B cell (primary cell): ENCODE results near the gene CD38. TPM values are rescaled to one million over a fixed set of nuclear protein-coding genes. Genes with fewer than 3 reads are reported as not detected.

ENCODE experiments used
- ATAC-seq: fragments of 200-7000 bp; cut with Tn5 transposase; one replicate; pipeline ENCODE4 v1.10.0; 2021; ENCODE audit warnings: low read depth, mild to moderate bottlenecking, moderate number of reproducible peaks, moderate library complexity
- CTCF ChIA-PET: fragments of 350-600 bp; sonication (Branson Sonifier 250); formaldehyde crosslinking; loops from one replicate; lab custom pipeline; 2021; ENCODE audit warnings: antibody characterized with exemption, inconsistent platforms; lab: Charles Lee
- POLR2A ChIA-PET: fragments of 350-600 bp; sonication (Branson Sonifier 250); formaldehyde crosslinking; loops from one replicate; lab custom pipeline; 2021; ENCODE audit warnings: antibody characterized with exemption; lab: Charles Lee
- DNase-seq: peaks from one replicate; pipeline ENCODE4 v3.0.0; 2013
- H2AFZ ChIP-seq: 2 replicates; pipeline ENCODE4 v1.6.1; 2012; ENCODE audit warnings: mild to moderate bottlenecking, low read depth, low read length; ENCODE audit not compliant: insufficient read depth, poor library complexity, severe bottlenecking
- H3K27ac ChIP-seq, 2 donors: 1 replicate in 1 of 2; 2 replicates in 1 of 2; pipeline ENCODE4 v1.5.1; 2012 to 2013; ENCODE audit warnings: low read length in 2 of 2, mild to moderate bottlenecking in 2 of 2, moderate library complexity in 1 of 2
- H3K27me3 ChIP-seq, 4 experiments: fragments of 200-600 bp in 1 of 4; sonication (generic) in 1 of 4; replicated peaks in 1 of 4; 1 replicate in 2 of 4; 2 replicates in 2 of 4; pipeline versions ENCODE4 v1.6.1 to v1.7.0; 2013 to 2016; ENCODE audit warnings: low read length in 3 of 4, mild to moderate bottlenecking in 2 of 4, mixed read lengths in 1 of 4, moderate library complexity in 1 of 4; ENCODE audit not compliant: insufficient read depth in 4 of 4, control insufficient read depth in 3 of 4; ENCODE audit errors: control extremely low read depth in 1 of 4
- H3K36me3 ChIP-seq, 2 experiments: replicated peaks in 1 of 2; 1 replicate in 1 of 2; 2 replicates in 1 of 2; pipeline versions ENCODE4 v1.6.1 to v1.7.1; 2013; ENCODE audit warnings: low read length in 1 of 2; ENCODE audit not compliant: insufficient read depth in 2 of 2, control insufficient read depth in 1 of 2; ENCODE audit errors: control extremely low read depth in 1 of 2, extremely low read depth in 1 of 2
- H3K4me1 ChIP-seq, 2 donors: fragments of 200-600 bp in 1 of 2; sonication (generic) in 1 of 2; 1 replicate in 1 of 2; 2 replicates in 1 of 2; pipeline versions ENCODE4 v1.5.1 to v1.6.1; 2013 to 2017; ENCODE audit warnings: low read length in 2 of 2; ENCODE audit not compliant: control insufficient read depth in 2 of 2, insufficient read depth in 2 of 2
- H3K4me2 ChIP-seq: replicated peaks from 2 replicates; pipeline ENCODE3; 2012; ENCODE audit warnings: mild to moderate bottlenecking, low read depth, low read length; ENCODE audit not compliant: poor library complexity, severe bottlenecking
- H3K4me3 ChIP-seq, 5 experiments: fragments of 200-600 bp in 1 of 5; sonication (generic) in 1 of 5; 1 replicate in 3 of 5; 2 replicates in 2 of 5; pipeline versions ENCODE4 v1.5.1 to v1.7.0; 2011 to 2016; ENCODE audit warnings: low read length in 4 of 5, mild to moderate bottlenecking in 4 of 5, low read depth in 2 of 5, control low read depth in 1 of 5, moderate library complexity in 1 of 5; ENCODE audit not compliant: insufficient read depth in 1 of 5; ENCODE audit errors: control extremely low read depth in 1 of 5, extremely low read depth in 1 of 5
- H3K79me2 ChIP-seq: fragments of 200-600 bp; sonication (generic); one replicate; pipeline ENCODE4 v1.6.0; 2016; ENCODE audit warnings: low read length; ENCODE audit not compliant: control insufficient read depth, insufficient read depth
- H3K9ac ChIP-seq: fragments of 200-600 bp; sonication (generic); 2 replicates; pipeline ENCODE4 v1.6.1; 2017; ENCODE audit warnings: mild to moderate bottlenecking, low read length, moderate library complexity
- H3K9me3 ChIP-seq, 3 donors: one replicate each; pipeline versions ENCODE4 v1.6.1 to v1.7.1; 2013; ENCODE audit warnings: low read length in 2 of 3; ENCODE audit not compliant: control insufficient read depth in 2 of 3, insufficient read depth in 1 of 3; ENCODE audit errors: control extremely low read depth in 1 of 3
- H4K20me1 ChIP-seq: 2 replicates; pipeline ENCODE4 v1.6.0; 2012; ENCODE audit warnings: mild to moderate bottlenecking, low read length; ENCODE audit not compliant: insufficient read depth, control insufficient read depth, poor library complexity, severe bottlenecking
- H3K27ac Mint-ChIP-seq: one replicate; pipeline ENCODE4 v1.8.0; 2021; ENCODE audit warnings: mixed read lengths
- H3K27me3 Mint-ChIP-seq: one replicate; pipeline ENCODE4 v1.8.0; 2021; ENCODE audit warnings: mixed read lengths
- H3K4me1 Mint-ChIP-seq: one replicate; pipeline ENCODE4 v1.8.0; 2021; ENCODE audit warnings: mixed read lengths
- H3K4me3 Mint-ChIP-seq: one replicate; pipeline ENCODE4 v1.8.0; 2021; ENCODE audit warnings: mixed read lengths
- H3K9me3 Mint-ChIP-seq: one replicate; pipeline ENCODE4 v1.8.0; 2022; ENCODE audit warnings: mixed read lengths; ENCODE audit not compliant: insufficient read depth
- EZH2 ChIP-seq: IDR thresholded peaks from 2 replicates; pipeline ENCODE4 v1.6.1; 2012; ENCODE audit warnings: borderline replicate concordance, low read depth, mild to moderate bottlenecking, moderate library complexity, low read length; ENCODE audit not compliant: insufficient read depth, poor library complexity, severe bottlenecking
- WGBS: methylation state at CpG from one replicate; pipeline ENCODE4 v1.1.5; 2013; ENCODE audit warnings: missing lambda C conversion rate; ENCODE audit not compliant: insufficient coverage; 5-methylcytosine and 5-hydroxymethylcytosine counted together
- intact Hi-C: fragments of 100-400 bp; cut with micrococcal nuclease; formaldehyde crosslinking; loops from one replicate; pipeline ENCODE4 v1.10.0; 2022
- polyA plus RNA-seq: library from polyadenylated mRNA; depleted of rRNA; stranded (reverse); fragments of >200 nt; gene quantifications from 2 replicates; pipeline ENCODE4 v1.2.3, GENCODE V29; 2012
- total RNA-seq, 2 donors: library from RNA; stranded (reverse); fragments of 120-200 nt in 1 of 2; gene quantifications; 1 replicate in 1 of 2; 2 replicates in 1 of 2; pipeline versions ENCODE4 v1.2.3 to v1.2.4, GENCODE V29; 2013 to 2022
- TF ChIP-seq, protein P1 (sequence below): fragments of 200-600 bp; IDR thresholded peaks from one replicate; pipeline ENCODE4 v1.8.0; 2022; ENCODE audit warnings: antibody characterized with exemption, mild to moderate bottlenecking

CD38 gene
- total and polyA plus RNA-seq, 2 donors (not counting 1 experiment from before 2014, with no cell fraction given) = 10.1 to 12.9 TPM

DNA sequence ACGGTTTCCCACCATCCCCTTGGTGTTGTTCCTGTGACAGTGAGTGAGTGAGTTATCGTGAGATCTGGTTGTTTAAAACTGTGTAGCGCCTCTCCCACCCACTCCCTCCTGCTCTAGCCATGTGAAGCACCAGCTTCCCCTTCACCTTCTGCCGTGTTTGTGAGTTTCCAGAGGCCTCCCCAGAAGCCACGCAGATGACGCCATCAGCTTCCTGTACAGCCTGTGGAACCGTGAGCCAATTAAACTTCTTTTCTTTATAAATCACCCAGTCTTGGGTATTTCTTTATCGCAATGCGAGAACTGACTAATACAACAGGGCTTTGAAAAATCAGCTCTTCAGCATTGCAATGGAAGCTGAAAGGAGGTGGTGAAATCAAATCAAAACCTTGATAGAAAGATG, 110.4 kb downstream of the CD38 start:
- ChIA-PET CTCF (no interaction called here), POLR2A (no interaction called here)
- intact Hi-C loops = no loop called here
- WGBS = 45% methylated on average over 4 of the region's 9 CpGs
- H3K36me3 ChIP-seq = no peaks in the 10 kb centered on the region
- Mint-ChIP-seq H3K9me3 (no peaks in the 10 kb centered on the region), H3K27ac (no peak overlapping the region), H3K4me3 (no peak overlapping the region), H3K27me3 (no peaks in the 10 kb centered on the region), H3K4me1 (peaks cover 21% of the 10 kb centered on the region)
- H4K20me1 ChIP-seq = no peaks in the 10 kb centered on the region
- DNase-seq (no peak), ATAC-seq (no peak)
- H3K27ac ChIP-seq = no peak overlapping the region
- no peaks in the 10 kb centered on the region for H3K9me3 ChIP-seq
- no peak overlapping the region for H3K4me3 ChIP-seq
- H3K4me2 ChIP-seq = no peak overlapping the region
- TF ChIP-seq EZH2 = no peak
- TF ChIP-seq, protein P1, sequence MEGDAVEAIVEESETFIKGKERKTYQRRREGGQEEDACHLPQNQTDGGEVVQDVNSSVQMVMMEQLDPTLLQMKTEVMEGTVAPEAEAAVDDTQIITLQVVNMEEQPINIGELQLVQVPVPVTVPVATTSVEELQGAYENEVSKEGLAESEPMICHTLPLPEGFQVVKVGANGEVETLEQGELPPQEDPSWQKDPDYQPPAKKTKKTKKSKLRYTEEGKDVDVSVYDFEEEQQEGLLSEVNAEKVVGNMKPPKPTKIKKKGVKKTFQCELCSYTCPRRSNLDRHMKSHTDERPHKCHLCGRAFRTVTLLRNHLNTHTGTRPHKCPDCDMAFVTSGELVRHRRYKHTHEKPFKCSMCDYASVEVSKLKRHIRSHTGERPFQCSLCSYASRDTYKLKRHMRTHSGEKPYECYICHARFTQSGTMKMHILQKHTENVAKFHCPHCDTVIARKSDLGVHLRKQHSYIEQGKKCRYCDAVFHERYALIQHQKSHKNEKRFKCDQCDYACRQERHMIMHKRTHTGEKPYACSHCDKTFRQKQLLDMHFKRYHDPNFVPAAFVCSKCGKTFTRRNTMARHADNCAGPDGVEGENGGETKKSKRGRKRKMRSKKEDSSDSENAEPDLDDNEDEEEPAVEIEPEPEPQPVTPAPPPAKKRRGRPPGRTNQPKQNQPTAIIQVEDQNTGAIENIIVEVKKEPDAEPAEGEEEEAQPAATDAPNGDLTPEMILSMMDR = no peak
- no peaks in the 10 kb centered on the region for H3K27me3 ChIP-seq
- no peak overlapping the region for H3K9ac ChIP-seq
- H3K79me2 ChIP-seq = no peaks in the 10 kb centered on the region
- peaks cover 14 to 15% of the 10 kb centered on the region in 2 donors for H3K4me1 ChIP-seq
- H2AFZ ChIP-seq = no peak overlapping the region

DNA sequence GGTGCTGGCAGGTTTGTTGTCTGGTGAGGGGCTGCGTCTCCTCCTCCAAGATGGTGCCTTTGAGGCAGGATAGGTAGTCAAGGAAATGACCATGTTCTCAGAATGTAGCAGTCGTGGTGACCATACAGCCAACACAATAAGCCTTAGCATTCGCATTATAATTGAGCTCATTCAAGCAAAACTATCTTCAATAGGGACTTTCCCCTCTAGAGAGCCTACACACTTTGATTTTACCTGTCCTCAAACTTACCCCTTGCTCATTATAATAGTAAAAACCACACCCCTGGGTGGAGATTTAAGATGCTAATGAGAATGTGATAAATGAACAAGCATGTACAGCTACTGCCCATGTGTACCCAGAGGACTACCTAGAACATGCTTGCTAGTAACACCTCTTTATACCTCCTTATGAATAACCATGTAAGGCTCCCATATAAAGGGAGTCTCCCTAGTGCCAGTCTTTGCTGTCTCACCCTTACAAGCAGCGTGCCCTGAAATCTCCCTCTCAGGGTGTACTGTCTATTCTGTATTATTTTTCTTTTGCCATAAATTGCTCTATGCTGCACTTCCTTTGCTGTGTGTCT, 112.2 kb downstream of the CD38 start:
- no peaks in the 10 kb centered on the region for H3K79me2 ChIP-seq
- no peak overlapping the region for H3K4me3 ChIP-seq
- H3K9ac ChIP-seq = no peak overlapping the region
- TF ChIP-seq, protein P1 = no peak
- TF ChIP-seq EZH2 = no peak
- H3K27ac ChIP-seq = no peak overlapping the region
- no peaks in the 10 kb centered on the region for H4K20me1 ChIP-seq
- POLR2A ChIA-PET = no interaction called here
- no peaks in the 10 kb centered on the region for H3K27me3 ChIP-seq
- no peaks in the 10 kb centered on the region for H3K9me3 ChIP-seq
- no peak overlapping the region for H3K4me3 Mint-ChIP-seq
- no peaks in the 10 kb centered on the region for H3K36me3 ChIP-seq
- peaks cover 14 to 15% of the 10 kb centered on the region in 2 donors for H3K4me1 ChIP-seq
- 64% methylated on average over 3 of the region's 4 CpGs for WGBS
- no peaks in the 10 kb centered on the region for H3K9me3 Mint-ChIP-seq
- no peak overlapping the region for H2AFZ ChIP-seq
- no peak overlapping the region for H3K4me2 ChIP-seq
- CTCF ChIA-PET = interaction anchor here (0.9 to 1.6 kb wide), 2 partner anchors 8 to 10 kb away, joined by 3 to 11 read pairs; no protein-coding TSS in a partner anchor
- no peak overlapping the region for H3K27ac Mint-ChIP-seq
- no peaks in the 10 kb centered on the region for H3K27me3 Mint-ChIP-seq
- peaks cover 21% of the 10 kb centered on the region for H3K4me1 Mint-ChIP-seq
- no peak for DNase-seq
- intact Hi-C loops = no loop called here
- peak; percentile 49 for ATAC-seq
